IMR-90 (cell line): Measurements from ENCODE around the gene TNRC6B.

Experiments
- BHLHE40 ChIP-seq: fragments of 150-350 bp; IDR thresholded peaks from 2 replicates; pipeline ENCODE4 v1.6.1; 2016; ENCODE audit warnings: mild to moderate bottlenecking, low read depth, low read length
- CEBPB ChIP-seq: IDR thresholded peaks from 2 replicates; pipeline ENCODE4 v1.6.1; 2012; ENCODE audit warnings: low read depth, low read length, improper control_type of control experiment
- CHD1 ChIP-seq: IDR thresholded peaks from 2 replicates; pipeline ENCODE4 v1.6.1; 2012; ENCODE audit warnings: low read depth, low read length, improper control_type of control experiment
- MAZ ChIP-seq: IDR thresholded peaks from 2 replicates; pipeline ENCODE4 v1.6.1; 2012; ENCODE audit warnings: low read depth, mild to moderate bottlenecking, low read length, improper control_type of control experiment, moderate library complexity, borderline replicate concordance
- MXI1 ChIP-seq: IDR thresholded peaks from 2 replicates; pipeline ENCODE4 v1.6.1; 2012; ENCODE audit warnings: low read depth, mild to moderate bottlenecking, low read length, moderate library complexity, borderline replicate concordance
- POLR2A ChIP-seq: IDR thresholded peaks from 2 replicates; pipeline ENCODE4 v1.6.1; 2012; ENCODE audit warnings: mild to moderate bottlenecking, low read depth, low read length
- RAD21 ChIP-seq: IDR thresholded peaks from 2 replicates; pipeline ENCODE4 v1.6.1; 2012; ENCODE audit warnings: low read length, improper control_type of control experiment
- SMC3 ChIP-seq: fragments of 150-350 bp; IDR thresholded peaks from 2 replicates; pipeline ENCODE4 v1.6.1; 2016; ENCODE audit warnings: low read depth, mild to moderate bottlenecking, antibody characterized with exemption, low read length, moderate library complexity
- USF2 ChIP-seq: fragments of 150-350 bp; IDR thresholded peaks from 2 replicates; pipeline ENCODE4 v1.6.1; 2017; ENCODE audit warnings: mild to moderate bottlenecking, antibody characterized with exemption, low read length, low read depth
- TF ChIP-seq, protein P1 (sequence below): conservative IDR thresholded peaks from 2 replicates; pipeline ENCODE4 v1.5.1; 2012; ENCODE audit warnings: mild to moderate bottlenecking, low read depth, low read length, improper control_type of control experiment

- TF ChIP-seq POLR2A (no peak), BHLHE40 (no peak), CHD1 (no peak), RAD21 (no peak), CEBPB (0 out of 2 replicates have a peak, but pooled peaks have one; percentile 5), MXI1 (no peak), SMC3 (no peak), MAZ (no peak), USF2 (no peak)
- TF ChIP-seq, protein P1, sequence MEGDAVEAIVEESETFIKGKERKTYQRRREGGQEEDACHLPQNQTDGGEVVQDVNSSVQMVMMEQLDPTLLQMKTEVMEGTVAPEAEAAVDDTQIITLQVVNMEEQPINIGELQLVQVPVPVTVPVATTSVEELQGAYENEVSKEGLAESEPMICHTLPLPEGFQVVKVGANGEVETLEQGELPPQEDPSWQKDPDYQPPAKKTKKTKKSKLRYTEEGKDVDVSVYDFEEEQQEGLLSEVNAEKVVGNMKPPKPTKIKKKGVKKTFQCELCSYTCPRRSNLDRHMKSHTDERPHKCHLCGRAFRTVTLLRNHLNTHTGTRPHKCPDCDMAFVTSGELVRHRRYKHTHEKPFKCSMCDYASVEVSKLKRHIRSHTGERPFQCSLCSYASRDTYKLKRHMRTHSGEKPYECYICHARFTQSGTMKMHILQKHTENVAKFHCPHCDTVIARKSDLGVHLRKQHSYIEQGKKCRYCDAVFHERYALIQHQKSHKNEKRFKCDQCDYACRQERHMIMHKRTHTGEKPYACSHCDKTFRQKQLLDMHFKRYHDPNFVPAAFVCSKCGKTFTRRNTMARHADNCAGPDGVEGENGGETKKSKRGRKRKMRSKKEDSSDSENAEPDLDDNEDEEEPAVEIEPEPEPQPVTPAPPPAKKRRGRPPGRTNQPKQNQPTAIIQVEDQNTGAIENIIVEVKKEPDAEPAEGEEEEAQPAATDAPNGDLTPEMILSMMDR, result no peak
Measured at GRCh38 chr22:40147388-40148176, 30.1 kb upstream of the TNRC6B start.
